ENCODE data around the gene HIPK2. TPM values are rescaled to one million over a fixed set of nuclear protein-coding genes. Genes with fewer than 3 reads are reported as not detected.

The HIPK2 gene
- polyA plus RNA-seq, 3 donors: 1.6 to 12.1 (median 3.0) TPM

DNA sequence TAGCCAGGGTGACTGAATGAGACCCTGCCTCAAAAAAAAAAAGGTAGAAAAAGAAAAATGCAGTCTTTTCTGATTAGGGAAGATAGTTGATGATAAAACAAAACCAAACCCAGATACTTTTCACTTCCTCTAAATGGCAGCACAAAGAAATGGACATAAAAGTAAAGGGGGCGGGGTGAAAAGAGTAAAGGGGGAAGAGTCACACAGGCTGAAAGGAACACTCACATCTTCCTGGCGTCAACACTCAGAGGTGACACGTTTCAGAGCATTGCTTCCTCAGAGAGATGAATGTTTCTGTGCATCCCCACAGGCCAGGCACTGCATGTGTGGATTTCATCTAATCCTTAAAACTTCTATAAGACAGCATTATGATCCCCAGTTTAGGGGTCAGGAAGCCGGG is 81.2 kb downstream of the HIPK2 start:
- H2AFZ ChIP-seq (ENCODE audit: insufficient read depth, low read depth, low read length, poor library complexity, severe bottlenecking): no peak overlapping the region
- peaks cover 57 to 69% of the 10 kb centered on the region in 2 donors for H3K36me3 Mint-ChIP-seq
- H3K9ac ChIP-seq (ENCODE audit: insufficient read depth, low read length, poor library complexity, severe bottlenecking): no peak overlapping the region
- peaks cover 78% of the 10 kb centered on the region for H3K79me2 ChIP-seq (ENCODE audit: insufficient read depth, low read length)
- H4K20me1 ChIP-seq (ENCODE audit: insufficient read depth, low read length): peaks cover 22% of the 10 kb centered on the region
- WGBS (ENCODE audit: insufficient coverage): no CpG with 5 or more reads among the region's 4 CpGs
- H3K4me3 Mint-ChIP-seq: peak overlapping the region in 1 of 2 donors; percentile 18
- peaks cover 18 to 19% of the 10 kb centered on the region in 2 donors for H3K4me1 ChIP-seq (ENCODE audit: control insufficient read depth in 1 of 2, insufficient read depth in 2 of 2, low read length in 2 of 2)
- H3K9me3 Mint-ChIP-seq: no peaks in the 10 kb centered on the region
- H3K4me3 ChIP-seq (replicated peaks in 1 of 3; ENCODE audit: low read depth in 2 of 3, low read length in 3 of 3): no peak overlapping the region
- H3K27ac Mint-ChIP-seq: peak overlapping the region; percentile 70 to 94 (median 88)
- TF ChIP-seq CTCF (IDR thresholded peaks at IDR 0.05): no peak
- DNase-seq: peak; percentile 82 to 87 (median 83)
- peaks cover 0 to 4% (median 1%) of the 10 kb centered on the region in 3 donors for H3K27me3 Mint-ChIP-seq (ENCODE audit: low read depth in 3 of 3)
- peak overlapping the region; percentile 36 to 68 for H3K27ac ChIP-seq (ENCODE audit: low read depth in 1 of 2, low read length in 2 of 2)
- peaks cover 23 to 72% of the 10 kb centered on the region in 2 donors for H3K36me3 ChIP-seq (replicated peaks in 1 of 2; ENCODE audit: control insufficient read depth in 1 of 2, insufficient read depth in 2 of 2, low read length in 2 of 2)
- intact Hi-C loops (cut with micrococcal nuclease): no loop called here
- peak overlapping the region; percentile 10 for H3K4me2 ChIP-seq (replicated peaks; ENCODE audit: extremely low read depth, low read length, poor library complexity, severe bottlenecking)
- H3K4me1 Mint-ChIP-seq: peaks cover 24% of the 10 kb centered on the region
- no peaks in the 10 kb centered on the region for H3K9me3 ChIP-seq (replicated peaks in 1 of 2; ENCODE audit: control insufficient read depth in 1 of 2, insufficient read depth in 1 of 2, low read length in 2 of 2)
- H3K27me3 ChIP-seq (ENCODE audit: control insufficient read depth in 2 of 2, insufficient read depth in 2 of 2, low read length in 2 of 2): no peaks in the 10 kb centered on the region

DNA sequence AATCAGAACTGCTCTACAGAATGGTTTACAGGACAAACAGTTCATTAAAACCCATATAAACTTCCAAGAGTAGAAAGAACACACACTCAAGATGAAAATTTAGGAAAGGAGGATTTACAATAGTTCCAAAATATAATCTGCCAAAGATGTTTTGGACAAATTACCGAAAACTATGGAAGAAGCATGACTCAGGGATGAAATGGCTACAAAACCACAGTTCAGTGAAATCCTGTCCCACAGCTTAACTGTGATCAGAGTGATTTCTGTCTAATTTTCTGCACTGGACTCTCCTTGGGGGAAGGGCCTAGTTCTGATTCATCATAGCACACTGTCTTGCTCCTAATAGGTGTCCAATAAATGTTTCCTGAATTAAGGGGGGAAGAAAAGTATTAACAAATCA is 82.2 kb downstream of the HIPK2 start:
- H3K4me1 ChIP-seq (ENCODE audit: control insufficient read depth in 1 of 2, insufficient read depth in 2 of 2, low read length in 2 of 2): peaks cover 18 to 19% of the 10 kb centered on the region in 2 donors
- H3K9ac ChIP-seq (ENCODE audit: insufficient read depth, low read length, poor library complexity, severe bottlenecking): no peak overlapping the region
- 80% methylated on average over 1 of the region's 1 CpG for WGBS (ENCODE audit: insufficient coverage)
- peaks cover 18% of the 10 kb centered on the region for H4K20me1 ChIP-seq (ENCODE audit: insufficient read depth, low read length)
- Mint-ChIP-seq H3K27me3 (ENCODE audit: low read depth in 3 of 3) (peaks cover 0 to 1% (median 0%) of the 10 kb centered on the region in 3 donors), H3K4me3 (no peak overlapping the region), H3K9me3 (no peaks in the 10 kb centered on the region), H3K36me3 (peaks cover 56 to 69% of the 10 kb centered on the region in 2 donors), H3K27ac (peak overlapping the region in 4 of 7 donors; percentile 78 to 94 (median 90)), H3K4me1 (peaks cover 24% of the 10 kb centered on the region)
- no peak overlapping the region for H2AFZ ChIP-seq (ENCODE audit: insufficient read depth, low read depth, low read length, poor library complexity, severe bottlenecking)
- no peak overlapping the region for H3K4me2 ChIP-seq (replicated peaks; ENCODE audit: extremely low read depth, low read length, poor library complexity, severe bottlenecking)
- DNase-seq: no peak
- peak overlapping the region in 1 of 2 donors; percentile 68 for H3K27ac ChIP-seq (ENCODE audit: low read depth in 1 of 2, low read length in 2 of 2)
- no peaks in the 10 kb centered on the region for H3K9me3 ChIP-seq (replicated peaks in 1 of 2; ENCODE audit: control insufficient read depth in 1 of 2, insufficient read depth in 1 of 2, low read length in 2 of 2)
- H3K4me3 ChIP-seq (replicated peaks in 1 of 3; ENCODE audit: low read depth in 2 of 3, low read length in 3 of 3): no peak overlapping the region
- H3K79me2 ChIP-seq (ENCODE audit: insufficient read depth, low read length): peaks cover 84% of the 10 kb centered on the region
- peaks cover 20 to 72% of the 10 kb centered on the region in 2 donors for H3K36me3 ChIP-seq (replicated peaks in 1 of 2; ENCODE audit: control insufficient read depth in 1 of 2, insufficient read depth in 2 of 2, low read length in 2 of 2)
- no peaks in the 10 kb centered on the region for H3K27me3 ChIP-seq (ENCODE audit: control insufficient read depth in 2 of 2, insufficient read depth in 2 of 2, low read length in 2 of 2)
- no peak for TF ChIP-seq CTCF (IDR thresholded peaks at IDR 0.05)
- intact Hi-C loops (cut with micrococcal nuclease): no loop called here

All from CD14-positive monocyte (primary cell).